HepG2 (cell line): ENCODE measurements around the gene C16orf90. TPM values are rescaled to one million over a fixed set of nuclear protein-coding genes. Genes with fewer than 3 reads are reported as not detected.

Experiments
- CENPT ChIP-seq: sonication (generic); formaldehyde crosslinking; IDR thresholded peaks from 2 replicates; pipeline ENCODE4 v1.8.0; 2022; ENCODE audit warnings: low read depth, mild to moderate bottlenecking, moderate library complexity, missing genetic modification reagents
- CTCF ChIP-seq: sonication (generic); formaldehyde crosslinking; IDR thresholded peaks from 2 replicates; pipeline ENCODE4 v1.5.0; 2020; ENCODE audit warnings: mild to moderate bottlenecking, missing genetic modification reagents, moderate library complexity
- NAIF1 ChIP-seq: sonication (generic); formaldehyde crosslinking; IDR thresholded peaks from 2 replicates; pipeline ENCODE4 v1.5.0; 2020; ENCODE audit warnings: mild to moderate bottlenecking, missing genetic modification reagents, borderline replicate concordance
- NFE2 ChIP-seq: sonication (generic); formaldehyde crosslinking; IDR thresholded peaks from 2 replicates; pipeline ENCODE4 v1.4.0; 2020; ENCODE audit warnings: missing genetic modification reagents
- POGZ ChIP-seq: sonication (generic); formaldehyde crosslinking; IDR thresholded peaks from 2 replicates; pipeline ENCODE4 v1.4.0; 2020; ENCODE audit warnings: mild to moderate bottlenecking, missing genetic modification reagents
- SYNCRIP ChIP-seq: fragments of 200-400 bp; formaldehyde crosslinking; IDR thresholded peaks from 2 replicates; pipeline ENCODE4 v1.6.1; 2018; ENCODE audit warnings: mild to moderate bottlenecking, low read depth, low read length; ENCODE audit not compliant: insufficient read depth
- WIZ ChIP-seq: sonication (generic); formaldehyde crosslinking; IDR thresholded peaks from 2 replicates; pipeline ENCODE4 v1.5.1; 2020; ENCODE audit warnings: mild to moderate bottlenecking, missing genetic modification reagents
- ZC3H13 ChIP-seq: sonication (generic); formaldehyde crosslinking; IDR thresholded peaks from 2 replicates; pipeline ENCODE4 v1.8.1; 2023; ENCODE audit warnings: mild to moderate bottlenecking, missing genetic modification reagents, moderate library complexity
- ZMYM3 ChIP-seq: sonication (generic); formaldehyde crosslinking; IDR thresholded peaks from 2 replicates; pipeline ENCODE4 v1.5.1; 2020; ENCODE audit warnings: mild to moderate bottlenecking, missing genetic modification reagents
- ZNF33A ChIP-seq: sonication (generic); formaldehyde crosslinking; IDR thresholded peaks from 2 replicates; pipeline ENCODE4 v1.5.1; 2020; ENCODE audit warnings: missing genetic modification reagents, mild to moderate bottlenecking, moderate library complexity, borderline replicate concordance
- ZSCAN29 ChIP-seq: sonication (generic); formaldehyde crosslinking; conservative IDR thresholded peaks from 2 replicates; pipeline ENCODE4 v1.4.0; 2020; ENCODE audit warnings: mild to moderate bottlenecking, missing genetic modification reagents
- polyA plus RNA-seq, 8 experiments: library from polyadenylated mRNA; depleted of rRNA in 3 of 8; stranded (reverse) in 7 of 8; unstranded in 1 of 8; fragments of >200 nt; fragmentation: Illumina TruSeq in 4 of 8; extraction: Trizol in 4 of 8; gene quantifications; 2 replicates each; pipeline versions ENCODE4 v1.2.1 to v1.2.3, GENCODE V29; 2011 to 2016; ENCODE audit warnings: low read depth in 4 of 8, missing spikeins in 1 of 8, mixed read lengths in 1 of 8; ENCODE audit not compliant: insufficient read depth in 1 of 8
- total RNA-seq, 5 experiments: library from RNA; depleted of rRNA; stranded (reverse); fragments of >200 nt; fragmentation: Illumina TruSeq; extraction: Trizol; gene quantifications; 2 replicates each; pipeline ENCODE4 v1.2.3, GENCODE V29; 2016; ENCODE audit warnings: low read depth in 1 of 5
- TF ChIP-seq, protein P1 (sequence below): sonication (generic); formaldehyde crosslinking; IDR thresholded peaks from 2 replicates; pipeline ENCODE4 v1.4.0; 2020; ENCODE audit warnings: mild to moderate bottlenecking, missing genetic modification reagents

C16orf90 gene
- total and polyA plus RNA-seq, 2 of the 13 experiments (the other 11 are each of a cell fraction or from before 2014, with no cell fraction given): not detected

DNA sequence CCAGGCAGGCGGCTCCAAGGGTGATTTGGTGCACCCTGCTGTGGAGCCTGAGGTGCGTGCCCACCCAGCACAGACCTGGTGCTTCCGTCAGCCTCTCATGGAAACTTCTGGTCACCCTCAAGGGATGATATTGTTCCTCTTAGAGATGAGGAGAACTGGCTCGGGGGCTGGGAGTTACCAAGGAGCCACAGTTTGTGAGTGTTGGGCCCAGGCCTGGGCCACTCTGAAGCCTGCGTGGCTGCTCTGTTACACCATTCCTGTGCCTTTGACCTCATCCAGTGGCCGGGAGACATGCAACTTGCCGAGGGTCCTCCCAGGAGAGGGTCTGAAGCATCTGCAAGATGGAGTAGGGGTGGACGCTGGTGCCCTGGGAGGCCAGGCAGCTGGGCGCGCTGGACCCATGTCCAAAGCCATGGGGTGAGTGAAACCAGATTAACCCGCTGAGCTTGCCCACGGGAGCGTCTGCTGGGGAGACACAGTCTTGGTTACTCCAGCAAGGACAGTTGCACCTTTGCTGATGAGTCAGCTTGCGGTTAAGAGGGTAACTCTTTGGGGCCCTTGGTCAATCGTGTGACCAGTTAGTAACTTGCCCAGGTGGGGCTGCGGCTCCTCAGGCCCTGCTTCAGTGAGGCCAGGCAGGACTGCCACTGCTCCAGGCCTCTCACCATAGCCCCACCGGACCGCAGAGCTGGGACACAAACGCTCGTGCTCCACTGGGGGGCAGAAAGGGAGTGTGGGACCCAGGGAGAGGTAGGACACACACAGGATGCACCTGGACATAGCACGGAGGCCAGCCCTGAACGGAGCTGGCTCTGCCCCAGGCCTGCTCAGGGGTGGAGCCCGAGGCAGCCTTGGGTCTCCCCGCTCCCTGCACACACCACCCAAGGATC, 7.5 kb downstream of the C16orf90 start (continued):
- TF ChIP-seq SYNCRIP (no peak), WIZ (no peak), NFE2 (no peak), CENPT (no peak), ZSCAN29 (CRISPR knock-in tag) (no peak), NAIF1 (CRISPR knock-in tag) (no peak), CTCF (CRISPR knock-in tag) (peak; percentile 28; the same call in 1 of the 2 replicates), POGZ (CRISPR knock-in tag) (no peak), ZC3H13 (CRISPR knock-in tag) (peak; percentile 69; the same call in 1 of the 2 replicates), ZMYM3 (CRISPR knock-in tag) (no peak), ZNF33A (CRISPR knock-in tag) (no peak)
- TF ChIP-seq, protein P1, sequence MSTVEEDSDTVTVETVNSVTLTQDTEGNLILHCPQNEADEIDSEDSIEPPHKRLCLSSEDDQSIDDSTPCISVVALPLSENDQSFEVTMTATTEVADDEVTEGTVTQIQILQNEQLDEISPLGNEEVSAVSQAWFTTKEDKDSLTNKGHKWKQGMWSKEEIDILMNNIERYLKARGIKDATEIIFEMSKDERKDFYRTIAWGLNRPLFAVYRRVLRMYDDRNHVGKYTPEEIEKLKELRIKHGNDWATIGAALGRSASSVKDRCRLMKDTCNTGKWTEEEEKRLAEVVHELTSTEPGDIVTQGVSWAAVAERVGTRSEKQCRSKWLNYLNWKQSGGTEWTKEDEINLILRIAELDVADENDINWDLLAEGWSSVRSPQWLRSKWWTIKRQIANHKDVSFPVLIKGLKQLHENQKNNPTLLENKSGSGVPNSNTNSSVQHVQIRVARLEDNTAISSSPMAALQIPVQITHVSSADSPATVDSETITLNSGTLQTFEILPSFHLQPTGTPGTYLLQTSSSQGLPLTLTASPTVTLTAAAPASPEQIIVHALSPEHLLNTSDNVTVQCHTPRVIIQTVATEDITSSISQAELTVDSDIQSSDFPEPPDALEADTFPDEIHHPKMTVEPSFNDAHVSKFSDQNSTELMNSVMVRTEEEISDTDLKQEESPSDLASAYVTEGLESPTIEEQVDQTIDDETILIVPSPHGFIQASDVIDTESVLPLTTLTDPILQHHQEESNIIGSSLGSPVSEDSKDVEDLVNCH (CRISPR knock-in tag): no peak
